ENCODE data around the gene RASSF7. TPM values are rescaled to one million over a fixed set of nuclear protein-coding genes. Genes with fewer than 3 reads are reported as not detected.

The RASSF7 gene
- total RNA-seq, 1 experiment from 2014 or later: 58.6 TPM

- 0 out of 2 replicates have a peak overlapping the region, but pooled peaks have one; percentile 7 for H3K9ac ChIP-seq (ENCODE audit: low read length)
- intact Hi-C loops (cut with micrococcal nuclease): loop anchor here (10.0 kb wide), 1 partner anchor 49 kb away; the partner anchor contains the start of genes LMNTD2 and RASSF7
- H3K27me3 ChIP-seq (ENCODE audit: low read length): no peaks in the 10 kb centered on the region
- ChIA-PET POLR2A (ENCODE audit: unreplicated experiment) (interaction anchor here (0.5 kb wide), 1 partner anchor 196 kb away, joined by 3 read pairs; no protein-coding TSS in a partner anchor), CTCF (no interaction called here)
- H3K4me3 ChIP-seq (ENCODE audit: low read length): peak overlapping the region; percentile 79
- no peaks in the 10 kb centered on the region for H3K9me2 ChIP-seq (replicated peaks; ENCODE audit: low read length)
- peaks cover 28% of the 10 kb centered on the region for H3K4me1 ChIP-seq (ENCODE audit: insufficient read depth, low read length)
- no peak overlapping the region for H3K27ac ChIP-seq (ENCODE audit: low read length)
- peaks cover 7% of the 10 kb centered on the region for H3F3A ChIP-seq (ENCODE audit: low read length, unreplicated experiment)
- H3K36me3 ChIP-seq (ENCODE audit: low read depth, low read length): peaks cover 26% of the 10 kb centered on the region
- H3K9me3 ChIP-seq (ENCODE audit: low read length): no peaks in the 10 kb centered on the region
- no TSS peak for BruUV-seq (replicated peaks)
- H4K20me1 ChIP-seq (ENCODE audit: low read length): peaks cover 18% of the 10 kb centered on the region
- peak overlapping the region; percentile 96 for H3K4me2 ChIP-seq (ENCODE audit: low read length)
- H3K79me2 ChIP-seq (ENCODE audit: low read length): peaks cover 8% of the 10 kb centered on the region; the same call in 1 of the 2 replicates
- ATAC-seq: peak; percentile 27
- no peak overlapping the region for H2AFZ ChIP-seq (ENCODE audit: low read length)
- peak; percentile 70 for DNase-seq
- no peak for TF ChIP-seq CTCF (conservative IDR thresholded peaks at IDR 0.05; ENCODE audit: low read depth, low read length)
- TF ChIP-seq EZH2phosphoT487 (IDR thresholded peaks at IDR 0.05; ENCODE audit: borderline replicate concordance, low read length): no peak
- TF ChIP-seq EZH2 (IDR thresholded peaks at IDR 0.05; ENCODE audit: low read length, unreplicated experiment): no peak
These were observed 52.7 kb downstream of the RASSF7 start for GRCh38 chr11:613369-613968.

Small RNA genes lying within 50 kb of the gene (microRNA-seq; reads per million reads assigned to microRNA genes)
- 828 reads per million, percentile 83 among the genes with 10 or more reads in this experiment for gene MIR210 (ENCODE audit: unreplicated experiment)

Other genes with a start within 250 kb of the RASSF7 start
- 2.0 and 2.2 TPM in 2 replicates for gene IFITM1, start 246.9 kb upstream of the RASSF7 start, total RNA-seq (2014; rRNA removed)
- 91.6 and 97.6 TPM in 2 replicates for gene IFITM3, start 240.1 kb upstream of the RASSF7 start, total RNA-seq (2014; rRNA removed)
- 52.9 and 87.9 TPM in 2 replicates for gene B4GALNT4, start 191.5 kb upstream of the RASSF7 start, total RNA-seq (2014; rRNA removed)
- gene PKP3, start 166.8 kb upstream of the RASSF7 start, total RNA-seq (2014; rRNA removed): 218 and 222 TPM in 2 replicates
- gene SIGIRR, start 146.0 kb upstream of the RASSF7 start, total RNA-seq (2014; rRNA removed): 85.4 and 112 TPM in 2 replicates
- gene ANO9, start 119.0 kb upstream of the RASSF7 start, total RNA-seq (2014; rRNA removed): 16.6 and 22.5 TPM in 2 replicates
- 53.0 and 91.0 TPM in 2 replicates for gene PTDSS2, start 110.7 kb upstream of the RASSF7 start, total RNA-seq (2014; rRNA removed)
- gene RNH1, start 53.7 kb upstream of the RASSF7 start, total RNA-seq (2014; rRNA removed): 258 and 300 TPM in 2 replicates
- gene HRAS, start 25.4 kb upstream of the RASSF7 start, total RNA-seq (2014; rRNA removed): 128 and 167 TPM in 2 replicates
- gene LRRC56, start 23.4 kb upstream of the RASSF7 start, total RNA-seq (2014; rRNA removed): 1.0 and 1.5 TPM in 2 replicates
- 1.4 and 2.4 TPM in 2 replicates for gene LMNTD2, start 232 bp upstream of the RASSF7 start, total RNA-seq (2014; rRNA removed)
- 41.4 and 52.4 TPM in 2 replicates for gene PHRF1, start 15.5 kb downstream of the RASSF7 start, total RNA-seq (2014; rRNA removed)
- 80.8 and 95.7 TPM in 2 replicates for gene IRF7, start 55.0 kb downstream of the RASSF7 start, total RNA-seq (2014; rRNA removed)
- not detected in 2 replicates for gene CDHR5, start 64.0 kb downstream of the RASSF7 start, total RNA-seq (2014; rRNA removed)
- gene SCT, start 66.2 kb downstream of the RASSF7 start, total RNA-seq (2014; rRNA removed): 2.2 TPM in 1 of 2 replicates, not detected in the other
- 0.11 TPM in 1 of 2 replicates, not detected in the other for gene DRD4, start 76.3 kb downstream of the RASSF7 start, total RNA-seq (2014; rRNA removed)
- 31.9 and 42.8 TPM in 2 replicates for gene DEAF1, start 134.3 kb downstream of the RASSF7 start, total RNA-seq (2014; rRNA removed)
- 10.8 and 16.2 TPM in 2 replicates for gene TMEM80, start 134.8 kb downstream of the RASSF7 start, total RNA-seq (2014; rRNA removed)
- gene EPS8L2, start 145.3 kb downstream of the RASSF7 start, total RNA-seq (2014; rRNA removed): 127 and 200 TPM in 2 replicates
- gene TALDO1, start 186.5 kb downstream of the RASSF7 start, total RNA-seq (2014; rRNA removed): 287 and 326 TPM in 2 replicates
- 38.9 and 39.7 TPM in 2 replicates for gene GATD1, start 216.5 kb downstream of the RASSF7 start, total RNA-seq (2014; rRNA removed)
- gene CEND1, start 229.1 kb downstream of the RASSF7 start, total RNA-seq (2014; rRNA removed): not detected in 2 replicates
- 32.7 and 42.3 TPM in 2 replicates for gene SLC25A22, start 237.3 kb downstream of the RASSF7 start, total RNA-seq (2014; rRNA removed)
- 11.7 and 14.9 TPM in 2 replicates for gene PIDD1, start 244.3 kb downstream of the RASSF7 start, total RNA-seq (2014; rRNA removed)
- 897 and 964 TPM in 2 replicates for gene RPLP2, start 249.0 kb downstream of the RASSF7 start, total RNA-seq (2014; rRNA removed)